Smooth muscle cell of bladder (primary cell): Measurements from ENCODE around the gene SMIM34. TPM values are rescaled to one million over a fixed set of nuclear protein-coding genes. Genes with fewer than 3 reads are reported as not detected.

Experiments used
- total RNA-seq: library from RNA; depleted of rRNA; stranded (reverse); fragments of >200 nt; gene quantifications from 2 replicates; pipeline ENCODE4 v1.2.3, GENCODE V29; 2014

SMIM34 gene
- 0.09 and 0.28 TPM in 2 replicates for total RNA-seq

GRCh38 chr21:34423805-34424204, at the start of gene SMIM34:
Gene SMIM34 (minus strand): TSS chr21:34423951. CDS start chr21:34423839, 112 bp downstream.

GRCh38 chr21:34374940-34375618, 48.7 kb downstream of the SMIM34 start, which contains the start of gene SMIM11:
Gene SMIM11 (plus strand): TSS chr21:34375507. CDS start chr21:34379505, 3,998 bp downstream.

Other genes with a start within 250 kb of the SMIM34 start
- not detected in 2 replicates for gene KCNE2, start 59.9 kb downstream of the SMIM34 start, total RNA-seq
- 8.1 and 19.4 TPM in 2 replicates for gene SMIM11, start 48.4 kb downstream of the SMIM34 start, total RNA-seq
- 0.55 and 0.85 TPM in 2 replicates for gene KCNE1, start 88.3 kb upstream of the SMIM34 start, total RNA-seq
- gene RCAN1, start 191.2 kb upstream of the SMIM34 start, total RNA-seq: 243 and 246 TPM in 2 replicates
- 0.09 and 0.28 TPM in 2 replicates for gene CLIC6, start 245.0 kb upstream of the SMIM34 start, total RNA-seq